ENCODE data around the gene RETREG2. TPM values are rescaled to one million over a fixed set of nuclear protein-coding genes. Genes with fewer than 3 reads are reported as not detected.
A peak's percentile ranks its signal among the peaks of the same experiment; 100 is the strongest.

RETREG2 gene
- total RNA-seq, 1 donor from 2014 or later, result 31.2 TPM

GRCh38 chr2:219215871-219216534, 37.9 kb downstream of the RETREG2 start:
- no peak for DNase-seq

GRCh38 chr2:219216535-219216915, 38.5 kb downstream of the RETREG2 start:
- no peak for DNase-seq

GRCh38 chr2:219218217-219218731, 40.2 kb downstream of the RETREG2 start:
- peak; percentile 61 for DNase-seq

- DNase-seq, result peak; percentile 95
Measured at GRCh38 chr2:219218732-219219701, 40.9 kb downstream of the RETREG2 start, which contains the start of gene ABCB6. Gene ABCB6 (minus strand): TSS chr2:219218958. CDS start chr2:219218673, 285 bp downstream.

- DNase-seq, result no peak
Measured at GRCh38 chr2:219219784-219220532, 41.9 kb downstream of the RETREG2 start.

GRCh38 chr2:219220652-219221402, 42.8 kb downstream of the RETREG2 start:
- DNase-seq, result no peak

GRCh38 chr2:219221957-219222518, 44.0 kb downstream of the RETREG2 start:
- DNase-seq, result no peak

- no peak for DNase-seq
Measured at GRCh38 chr2:219223831-219224610, 45.9 kb downstream of the RETREG2 start.

- DNase-seq, result no peak
Measured at GRCh38 chr2:219225350-219225749, 47.3 kb downstream of the RETREG2 start.

- no peak for DNase-seq
Measured at GRCh38 chr2:219228041-219228910, 50.2 kb downstream of the RETREG2 start.

- DNase-seq, result no peak
Measured at GRCh38 chr2:219228911-219229304, 50.8 kb downstream of the RETREG2 start.

- peak; percentile 98 for DNase-seq
Measured at GRCh38 chr2:219229305-219230058, 51.4 kb downstream of the RETREG2 start, which contains the start of the genes ANKZF1 and ATG9A. Gene ANKZF1 (plus strand): TSS chr2:219229806. CDS start chr2:219230258, 452 bp downstream. Gene ATG9A (minus strand): TSS chr2:219229636. CDS start chr2:219228024, 1,612 bp downstream.

- no peak for DNase-seq
Measured at GRCh38 chr2:219230059-219230540, 52.0 kb downstream of the RETREG2 start.

GRCh38 chr2:219234331-219234730, 56.3 kb downstream of the RETREG2 start:
- no peak for DNase-seq
